GM21447 (cell line): Measurements from ENCODE around the gene RAD51B.
A peak's percentile ranks its signal among the peaks of the same experiment; 100 is the strongest.

Experiments used
- ATAC-seq: cut with Tn5 transposase; IDR thresholded peaks from one replicate; pipeline ENCODE4 v1.9.1; 2021; ENCODE audit not compliant: unreplicated experiment

Gene RAD51B

GRCh38 chr14:68513838-68514607 is 694.4 kb downstream of the RAD51B start:
- ATAC-seq: peak; percentile 83

GRCh38 chr14:68514608-68515194 is 695.1 kb downstream of the RAD51B start:
- ATAC-seq: no peak

GRCh38 chr14:68516342-68516741 is 696.8 kb downstream of the RAD51B start:
- no peak for ATAC-seq

- no peak for ATAC-seq
These were observed 698.6 kb downstream of the RAD51B start for GRCh38 chr14:68518166-68518565.

- ATAC-seq: no peak
These were observed 699.4 kb downstream of the RAD51B start for GRCh38 chr14:68518761-68519670.

- peak; percentile 57 for ATAC-seq
These were observed 700.1 kb downstream of the RAD51B start for GRCh38 chr14:68519671-68520187.

GRCh38 chr14:68520637-68521556 is 701.3 kb downstream of the RAD51B start:
- ATAC-seq: no peak

GRCh38 chr14:68521557-68521901 is 702.0 kb downstream of the RAD51B start:
- no peak for ATAC-seq

- no peak for ATAC-seq
These were observed 702.5 kb downstream of the RAD51B start for GRCh38 chr14:68521961-68522509.

- no peak for ATAC-seq
These were observed 703.1 kb downstream of the RAD51B start for GRCh38 chr14:68522510-68523325.

GRCh38 chr14:68523326-68523610 is 703.7 kb downstream of the RAD51B start:
- ATAC-seq: no peak

- ATAC-seq: no peak
These were observed 704.6 kb downstream of the RAD51B start for GRCh38 chr14:68523989-68524725.

GRCh38 chr14:68525516-68525915 is 705.9 kb downstream of the RAD51B start:
- no peak for ATAC-seq

GRCh38 chr14:68526512-68527091 is 707.0 kb downstream of the RAD51B start:
- ATAC-seq: no peak

- ATAC-seq: no peak
These were observed 707.8 kb downstream of the RAD51B start for GRCh38 chr14:68527329-68527851.

- ATAC-seq: no peak
These were observed 708.6 kb downstream of the RAD51B start for GRCh38 chr14:68528040-68528687.

GRCh38 chr14:68530443-68530842 is 710.9 kb downstream of the RAD51B start:
- ATAC-seq: no peak

- ATAC-seq: no peak
These were observed 712.9 kb downstream of the RAD51B start for GRCh38 chr14:68532496-68532895.
